GM12873 (cell line): ENCODE data around the gene DCTN1.

Experiments used
- TF ChIP-seq, protein P1 (sequence below): IDR thresholded peaks from 2 replicates; pipeline ENCODE4 v1.5.1; 2012; ENCODE audit warnings: low read depth, mild to moderate bottlenecking, moderate library complexity, low read length, control low read depth; ENCODE audit not compliant: insufficient read depth; ENCODE audit errors: missing control alignments

DCTN1 gene

DNA sequence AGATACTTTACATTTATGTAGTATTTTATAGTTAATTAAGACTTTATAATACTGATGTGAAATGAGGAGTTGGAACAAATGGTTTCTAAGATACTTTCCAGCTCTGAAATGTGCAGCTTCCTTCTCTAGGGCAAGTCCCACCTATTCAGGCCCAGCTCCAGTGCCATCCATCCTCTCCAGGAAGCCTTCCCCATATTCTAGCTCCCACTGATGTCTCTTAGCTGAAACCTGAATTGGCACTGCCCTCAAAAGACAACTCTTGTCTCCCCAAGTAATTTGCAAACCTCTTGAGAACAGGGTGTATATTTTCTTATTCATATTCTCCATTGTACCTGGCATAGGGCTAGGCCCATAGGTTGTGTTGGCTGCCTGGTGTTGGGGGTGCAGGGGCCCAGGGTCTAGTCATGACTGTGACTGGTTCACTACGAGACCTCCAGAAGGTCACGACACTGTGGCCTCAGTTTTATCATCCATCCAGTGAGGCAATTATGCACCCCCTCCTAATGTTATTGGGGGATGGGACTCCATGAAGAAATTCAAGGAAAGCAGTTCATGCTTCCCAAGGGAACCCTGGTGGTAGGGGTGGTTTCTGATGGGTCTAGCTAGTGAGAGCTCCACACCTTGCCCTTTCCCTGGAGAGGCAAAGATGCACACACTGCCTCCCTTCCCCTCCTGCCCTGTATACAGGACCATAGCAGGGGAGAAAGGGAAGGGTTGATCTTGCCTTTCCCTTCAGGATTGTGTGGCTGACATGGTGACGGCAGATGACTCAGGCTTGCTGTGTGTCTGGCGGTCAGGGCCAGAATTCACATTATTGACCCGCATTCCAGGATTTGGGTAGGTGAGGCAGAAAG lies 44.3 kb upstream of the DCTN1 start:
- TF ChIP-seq, protein P1, sequence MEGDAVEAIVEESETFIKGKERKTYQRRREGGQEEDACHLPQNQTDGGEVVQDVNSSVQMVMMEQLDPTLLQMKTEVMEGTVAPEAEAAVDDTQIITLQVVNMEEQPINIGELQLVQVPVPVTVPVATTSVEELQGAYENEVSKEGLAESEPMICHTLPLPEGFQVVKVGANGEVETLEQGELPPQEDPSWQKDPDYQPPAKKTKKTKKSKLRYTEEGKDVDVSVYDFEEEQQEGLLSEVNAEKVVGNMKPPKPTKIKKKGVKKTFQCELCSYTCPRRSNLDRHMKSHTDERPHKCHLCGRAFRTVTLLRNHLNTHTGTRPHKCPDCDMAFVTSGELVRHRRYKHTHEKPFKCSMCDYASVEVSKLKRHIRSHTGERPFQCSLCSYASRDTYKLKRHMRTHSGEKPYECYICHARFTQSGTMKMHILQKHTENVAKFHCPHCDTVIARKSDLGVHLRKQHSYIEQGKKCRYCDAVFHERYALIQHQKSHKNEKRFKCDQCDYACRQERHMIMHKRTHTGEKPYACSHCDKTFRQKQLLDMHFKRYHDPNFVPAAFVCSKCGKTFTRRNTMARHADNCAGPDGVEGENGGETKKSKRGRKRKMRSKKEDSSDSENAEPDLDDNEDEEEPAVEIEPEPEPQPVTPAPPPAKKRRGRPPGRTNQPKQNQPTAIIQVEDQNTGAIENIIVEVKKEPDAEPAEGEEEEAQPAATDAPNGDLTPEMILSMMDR: no peak

DNA sequence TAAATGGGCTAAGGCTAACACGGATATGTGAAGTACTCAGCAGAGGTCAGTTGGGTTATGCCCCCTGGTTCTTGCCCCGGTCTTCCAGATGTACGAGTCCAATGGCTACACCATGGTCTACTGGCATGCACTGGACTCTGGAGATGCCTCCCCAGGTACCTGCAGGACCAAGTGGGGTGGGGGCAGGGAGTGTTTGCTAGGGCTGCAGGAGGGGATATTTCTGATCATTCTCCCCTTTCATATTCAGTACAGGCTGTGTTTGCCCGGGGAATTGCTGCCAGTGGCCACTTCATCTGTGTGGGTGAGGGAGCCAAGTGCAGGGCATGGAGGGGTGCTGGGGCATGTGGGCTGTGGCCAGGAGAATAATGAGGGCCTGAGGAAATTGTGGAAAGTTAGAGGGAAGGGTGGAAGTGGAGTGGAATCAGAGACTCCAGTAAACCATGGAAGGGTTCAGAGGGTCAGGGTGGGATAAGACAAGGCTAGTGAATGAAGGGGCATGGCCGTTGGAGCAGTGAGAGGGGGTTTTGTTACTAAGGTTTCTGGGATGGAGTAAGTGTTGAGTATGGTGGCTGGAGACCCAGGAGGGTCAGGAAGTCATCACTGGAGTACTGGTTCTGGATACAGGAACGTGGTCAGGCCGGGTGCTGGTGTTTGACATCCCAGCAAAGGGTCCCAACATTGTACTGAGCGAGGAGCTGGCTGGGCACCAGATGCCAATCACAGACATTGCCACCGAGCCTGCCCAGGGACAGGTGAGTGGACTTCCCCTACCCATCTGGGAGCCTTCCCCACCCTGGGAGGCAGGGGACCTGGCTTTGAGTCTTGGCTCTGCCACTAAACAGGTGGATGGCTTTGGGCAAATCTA lies 43.4 kb upstream of the DCTN1 start:
- TF ChIP-seq, protein P1: no peak

DNA sequence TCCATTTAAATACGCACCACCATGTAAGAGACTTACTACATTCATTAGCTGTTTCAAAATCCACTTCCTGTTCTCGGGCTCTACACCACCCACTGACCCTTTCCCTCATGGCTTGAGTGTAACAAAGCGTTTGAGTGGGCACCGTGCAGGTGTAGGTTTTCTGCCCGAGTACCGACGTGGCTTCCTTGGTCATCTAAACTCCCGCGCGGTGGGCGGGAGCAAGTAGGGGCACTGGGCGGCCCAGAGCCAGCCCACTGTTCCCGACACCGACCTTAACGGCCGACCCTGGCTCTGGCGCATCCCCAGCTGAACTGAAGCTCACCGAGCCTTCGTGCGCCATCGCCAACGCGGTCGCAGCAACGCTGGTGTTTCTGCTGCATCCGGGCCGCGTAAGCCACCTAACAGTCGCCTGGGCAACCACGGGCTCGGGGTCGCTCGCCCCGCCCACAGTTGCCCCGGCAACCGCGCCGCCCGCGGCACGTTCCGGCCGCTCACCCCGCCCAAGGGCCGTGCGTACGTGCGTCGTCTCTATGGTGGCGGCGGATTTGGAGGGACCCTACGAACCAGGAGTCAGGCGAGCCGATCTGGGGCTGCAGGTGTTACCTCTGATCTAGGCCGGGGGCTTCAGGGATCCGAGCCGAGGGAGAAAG lies 41.2 kb upstream of the DCTN1 start, which contains the start of the genes C2orf81 and WDR54:
Gene C2orf81, minus strand, starts transcription at position 399 of the 650 bp plus-strand sequence. Its CDS starts 59 bp downstream, at position 340.
Gene WDR54, plus strand, starts transcription at position 510 of the 650 bp plus-strand sequence. CDS start 424 bp downstream, outside the sequence.
- TF ChIP-seq, protein P1: no peak

DNA sequence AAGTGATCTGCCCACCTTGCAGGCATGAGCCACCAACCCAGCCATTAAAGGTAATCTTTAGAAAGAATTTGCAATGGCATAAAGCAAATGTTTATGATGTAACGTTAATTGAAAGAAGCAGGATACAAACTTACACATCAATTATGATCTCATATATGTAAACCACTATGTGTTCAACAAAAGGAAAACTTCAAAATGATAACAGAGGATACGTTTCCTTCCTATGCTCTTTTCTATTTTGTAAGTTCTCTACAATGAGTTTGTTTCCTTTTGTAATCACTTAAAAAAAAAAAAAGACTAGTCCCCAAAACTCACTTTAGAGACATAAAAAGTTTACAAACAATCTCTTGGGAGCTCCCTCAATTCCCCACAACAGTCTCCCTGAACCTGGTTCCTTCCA lies 39.9 kb upstream of the DCTN1 start:
- TF ChIP-seq, protein P1: no peak

DNA sequence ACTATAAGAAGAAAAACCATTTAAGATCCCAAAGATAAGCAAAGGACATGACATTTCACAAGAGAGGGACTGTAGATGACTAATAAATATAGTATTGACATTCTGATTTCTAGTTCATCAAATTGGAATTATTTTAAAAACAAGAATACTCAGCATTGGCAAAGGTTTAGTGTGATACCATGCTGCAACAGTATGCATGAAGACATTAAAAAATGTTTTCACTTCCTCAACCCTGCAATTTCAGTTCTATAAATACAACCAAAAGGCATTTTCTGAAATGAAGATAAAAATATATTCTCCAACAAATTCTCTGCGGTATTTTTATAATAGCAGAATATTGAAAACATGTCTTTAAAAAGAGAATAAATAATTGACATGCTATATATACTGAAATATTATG lies 39.2 kb upstream of the DCTN1 start:
- TF ChIP-seq, protein P1: no peak

DNA sequence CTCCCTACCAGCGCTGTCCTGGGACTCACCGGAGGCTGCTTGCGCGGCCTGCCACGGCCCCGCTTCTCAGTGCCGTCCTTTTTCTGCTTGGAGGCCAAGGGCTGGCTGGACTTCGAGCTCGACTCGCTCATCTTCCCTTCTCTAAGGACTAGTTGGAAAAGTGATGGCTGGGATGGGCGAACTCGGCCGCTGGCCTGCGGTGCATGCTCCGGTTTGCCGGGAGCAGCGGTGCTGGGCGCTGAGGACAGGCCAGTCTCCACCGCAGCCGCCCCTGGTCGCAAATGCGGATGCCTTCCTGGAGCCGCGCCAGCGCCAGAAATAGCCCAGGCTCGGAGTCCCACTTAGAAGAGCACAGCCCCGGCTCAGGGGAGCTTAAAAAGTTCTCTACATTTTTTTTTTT lies 38.2 kb upstream of the DCTN1 start:
- TF ChIP-seq, protein P1: no peak
